Right renal pelvis (tissue), 4 donors: ENCODE data around the gene PPP1R13L. TPM values are rescaled to one million over a fixed set of nuclear protein-coding genes. Genes with fewer than 3 reads are reported as not detected.
"Not testable (repeated sequence)": the region's sequence is repeated elsewhere in the genome, so short reads cannot be mapped to it uniquely, and the experiment has no call there.

ENCODE experiments used
- DNase-seq, 4 donors: peaks; one replicate each; pipeline ENCODE4 v3.0.0-alpha.2; 2013; ENCODE audit warnings: low read depth in 4 of 4, low spot score in 3 of 4, missing footprints in 1 of 4
- polyA plus RNA-seq, 4 donors: library from polyadenylated mRNA; unstranded; fragments of 120-200 nt; gene quantifications; one replicate each; pipeline ENCODE4 v1.2.1, GENCODE V29; 2013; ENCODE audit not compliant: insufficient read length in 4 of 4

Gene PPP1R13L
- polyA plus RNA-seq, 4 donors = 7.3 to 12.0 (median 9.1) TPM

DNA sequence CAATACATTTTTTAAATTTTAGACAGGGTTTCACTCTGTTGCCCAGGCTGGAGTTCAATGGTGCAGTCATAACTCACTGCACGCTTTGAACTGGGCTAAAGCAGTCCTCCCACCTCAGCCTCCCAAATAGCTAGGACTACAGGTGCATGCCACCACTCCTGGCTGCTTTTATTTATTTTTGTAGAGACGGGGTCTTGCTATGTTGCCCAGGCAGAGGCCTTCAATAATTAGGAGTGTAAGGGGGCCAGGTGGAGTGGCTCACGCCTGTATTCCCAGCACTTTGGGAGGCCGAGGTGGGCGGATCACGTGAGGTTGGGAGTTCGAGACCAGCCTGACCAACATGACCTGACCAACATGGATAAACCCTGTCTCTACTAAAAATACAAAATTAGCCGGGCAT, 27.7 kb upstream of the PPP1R13L start:
- DNase-seq = not testable (repeated sequence)

DNA sequence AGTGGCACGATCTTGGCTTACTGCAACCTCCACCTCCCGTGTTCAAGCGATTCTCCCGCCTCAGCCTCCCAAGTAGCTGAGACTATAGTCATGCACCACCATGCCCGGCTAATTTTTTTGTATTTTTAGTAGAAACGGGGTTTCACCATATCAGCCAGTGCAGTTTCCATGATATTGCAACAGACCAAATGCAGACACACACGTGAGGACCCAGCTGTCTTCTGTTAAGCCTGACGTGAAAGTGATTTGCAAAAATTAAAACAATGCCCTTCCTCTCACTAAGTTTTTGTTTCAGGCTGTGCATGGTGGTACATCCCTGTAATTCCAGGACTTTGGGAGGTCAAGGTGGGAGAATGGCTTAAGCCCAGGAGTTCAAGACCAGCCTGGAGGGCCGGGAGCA, 26.1 kb upstream of the PPP1R13L start:
- DNase-seq = not testable (repeated sequence)

DNA sequence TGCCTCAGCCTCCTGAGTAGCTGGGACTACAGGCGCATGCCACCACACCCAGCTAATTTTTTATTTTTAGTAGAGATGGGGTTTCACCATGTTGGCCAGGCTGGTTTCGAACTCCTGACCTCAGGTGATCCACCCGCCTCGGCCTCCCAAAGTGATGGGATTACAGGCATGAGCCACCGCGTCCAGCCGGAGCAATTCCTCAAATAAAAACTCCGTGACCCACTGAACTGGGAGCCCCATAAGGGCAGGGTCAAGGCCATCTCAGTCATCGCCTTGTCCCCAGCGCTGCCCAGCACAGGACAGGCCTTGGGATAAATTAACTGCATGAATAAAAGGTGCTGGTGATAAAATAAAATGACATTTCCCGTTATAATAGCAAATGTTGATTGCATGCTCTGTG, 25.0 kb upstream of the PPP1R13L start:
- DNase-seq = not testable (repeated sequence)

DNA sequence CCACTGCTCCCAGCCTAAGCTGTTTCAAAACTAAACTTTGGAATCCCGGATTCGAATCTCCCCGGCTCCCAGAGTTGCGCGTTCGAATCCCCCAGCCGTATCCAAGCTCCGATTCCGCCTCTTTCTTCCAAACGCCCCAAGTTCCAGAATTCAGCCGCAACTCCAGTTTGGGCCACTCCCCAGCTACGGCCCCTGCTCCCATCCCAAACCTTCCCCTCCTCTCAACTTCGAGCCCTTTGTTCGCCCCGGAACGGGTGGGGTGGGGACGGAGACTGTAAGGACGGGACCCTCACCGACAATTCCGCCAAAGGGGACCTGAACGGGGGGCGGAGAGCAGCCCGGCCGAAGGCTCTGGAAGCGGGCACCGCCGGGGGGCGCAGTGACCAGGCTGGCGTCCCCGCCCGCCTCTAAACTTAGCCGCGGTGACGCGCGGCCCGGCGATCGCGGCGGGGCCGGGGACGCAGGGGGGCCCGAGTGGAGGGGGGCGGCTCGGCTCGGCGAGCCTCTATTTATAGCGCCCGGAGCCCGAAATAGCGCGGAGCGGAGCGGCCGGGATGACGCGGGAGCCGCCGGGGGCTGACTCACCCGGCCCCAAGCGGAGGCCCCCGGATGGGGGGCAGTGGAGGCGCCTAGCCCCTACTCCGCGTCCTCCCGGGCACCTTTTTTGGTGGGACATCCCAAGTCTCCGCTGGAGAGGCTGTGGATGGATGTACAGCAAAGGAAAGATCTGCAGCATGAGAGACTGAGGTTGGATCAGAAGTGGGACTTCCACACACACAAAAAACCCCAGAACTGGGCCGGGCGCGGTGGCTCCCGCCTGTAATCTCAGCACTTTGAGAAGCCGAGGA, 23.7 kb upstream of the PPP1R13L start:
- DNase-seq = no peak

DNA sequence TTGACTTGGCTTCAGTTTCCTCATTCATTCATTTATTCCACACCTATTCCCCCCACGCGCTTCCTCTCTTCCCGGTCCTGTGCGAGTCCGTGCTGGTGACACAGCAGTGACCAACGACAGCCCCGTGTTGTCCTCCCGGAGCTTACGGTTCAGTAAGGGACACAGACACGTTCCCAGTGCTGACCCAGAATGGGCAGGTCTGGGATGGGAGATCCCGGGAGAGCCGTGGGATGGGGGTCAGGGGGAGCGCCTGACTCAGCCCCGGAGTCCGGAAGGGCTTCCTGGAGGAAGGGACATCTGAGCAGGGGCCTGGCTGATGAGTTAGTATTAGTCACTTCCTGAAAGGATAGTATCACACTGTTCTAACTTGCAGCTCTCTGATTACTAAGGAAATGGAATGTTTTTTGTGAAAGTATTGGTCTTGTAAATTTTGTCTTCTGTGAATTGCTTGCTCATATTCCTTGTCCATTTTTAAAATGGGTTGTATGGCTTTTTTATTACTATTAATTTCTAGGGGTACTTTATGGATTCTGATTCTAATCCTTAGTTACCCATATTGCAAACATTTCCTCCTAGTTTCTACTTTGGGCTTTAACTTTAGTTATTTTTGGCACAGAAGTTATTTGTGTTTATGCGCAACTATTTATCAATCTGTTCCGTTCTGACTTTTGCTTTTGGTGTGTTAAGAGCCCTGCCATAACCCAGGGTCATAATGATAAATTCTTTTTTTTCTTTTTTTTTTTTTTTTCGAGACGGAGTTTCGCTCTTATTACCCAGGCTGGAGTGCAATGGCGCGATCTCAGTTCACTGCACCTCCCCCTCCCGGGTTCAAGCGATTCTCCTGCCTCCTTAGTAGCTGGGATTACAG, 19.6 kb upstream of the PPP1R13L start:
- DNase-seq = no peak

DNA sequence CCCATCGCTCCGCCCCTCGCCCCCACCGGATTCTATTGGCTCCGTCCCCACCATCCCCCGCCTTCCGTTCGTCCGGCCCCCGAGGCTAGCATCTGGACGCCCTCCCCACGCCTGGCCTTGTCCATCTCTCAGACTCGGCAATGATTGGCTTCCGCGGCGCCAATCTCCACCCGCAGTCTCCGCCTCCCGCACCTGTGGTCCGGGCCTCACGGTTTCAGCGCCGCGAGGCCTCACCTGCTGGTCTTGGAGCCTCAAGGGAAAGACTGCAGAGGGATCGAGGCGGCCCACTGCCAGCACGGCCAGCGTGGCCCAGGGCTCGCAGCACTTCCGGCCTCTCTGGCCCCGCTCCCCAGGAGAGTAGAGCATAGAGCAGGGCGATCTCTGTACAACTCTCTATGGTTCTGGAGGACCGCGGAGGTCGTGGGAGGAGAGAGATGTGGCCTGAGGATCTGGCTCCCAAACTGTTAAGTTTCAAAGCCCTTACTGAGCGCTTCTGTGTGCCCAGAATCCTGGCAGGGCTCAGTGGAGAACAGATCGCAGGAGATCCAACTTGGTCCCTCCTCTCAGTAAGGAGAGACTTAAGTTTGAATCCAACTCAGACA, 18.8 kb upstream of the PPP1R13L start, which contains the start of gene ERCC1:
TSS of gene ERCC1 (minus strand) at position 329 of the 602 bp plus-strand sequence. CDS start 543 bp downstream, outside the sequence.
- DNase-seq = peak; percentile 83 to 92 (median 90)

DNA sequence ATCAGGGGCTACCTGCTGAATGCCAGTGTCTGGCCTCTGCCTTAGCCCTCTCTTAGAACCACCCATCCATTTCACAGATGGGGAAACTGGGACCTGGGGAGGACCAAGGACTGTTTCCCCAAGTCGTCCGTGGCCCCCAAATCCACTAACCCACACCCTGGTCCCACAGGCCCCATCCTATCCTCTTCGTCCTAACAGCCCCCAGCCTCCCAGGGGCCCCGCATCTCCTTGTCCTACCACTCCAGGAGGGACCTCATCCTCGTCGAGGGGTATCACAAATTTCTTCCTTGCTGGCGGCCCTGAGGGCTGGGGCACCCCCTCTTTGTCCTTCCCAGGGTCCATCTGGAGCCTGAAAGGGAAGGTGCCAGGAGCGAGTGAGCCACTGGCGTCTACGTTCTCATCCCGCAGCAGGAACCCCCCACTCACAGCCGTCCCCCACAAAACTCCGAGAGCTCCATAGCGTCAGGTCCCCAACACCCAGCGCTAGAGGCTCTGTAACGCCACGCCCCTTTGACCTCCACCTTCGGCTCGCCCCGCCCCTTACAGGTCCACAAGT, 18.2 kb upstream of the PPP1R13L start:
- no peak for DNase-seq

DNA sequence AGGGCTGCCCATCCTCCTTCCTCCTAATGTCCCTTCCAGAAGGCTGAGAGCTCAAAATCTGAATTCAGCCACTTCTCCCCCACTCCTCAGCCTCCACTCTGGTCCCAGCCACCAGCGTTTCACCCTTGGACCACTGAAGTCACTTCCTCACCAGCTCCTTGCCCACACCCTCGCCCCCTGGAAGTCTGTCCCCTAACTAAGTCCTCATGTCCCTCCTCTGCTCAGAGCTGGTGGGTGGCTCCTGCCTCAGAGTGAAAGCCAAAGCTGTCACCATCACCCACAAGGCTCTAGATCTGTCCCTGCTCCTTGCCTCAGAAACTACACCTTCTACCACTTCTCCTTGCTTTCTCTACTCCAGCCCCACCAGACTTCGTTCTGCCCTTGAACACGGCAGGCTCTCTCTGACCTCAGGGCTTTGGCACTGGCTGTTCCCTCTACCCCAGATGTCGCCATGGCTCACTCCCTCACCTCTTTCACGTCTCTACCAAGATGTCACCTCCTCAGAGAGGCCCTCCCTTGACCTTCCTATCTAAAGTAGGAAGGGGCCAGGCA, 17.2 kb upstream of the PPP1R13L start:
- DNase-seq = no peak

DNA sequence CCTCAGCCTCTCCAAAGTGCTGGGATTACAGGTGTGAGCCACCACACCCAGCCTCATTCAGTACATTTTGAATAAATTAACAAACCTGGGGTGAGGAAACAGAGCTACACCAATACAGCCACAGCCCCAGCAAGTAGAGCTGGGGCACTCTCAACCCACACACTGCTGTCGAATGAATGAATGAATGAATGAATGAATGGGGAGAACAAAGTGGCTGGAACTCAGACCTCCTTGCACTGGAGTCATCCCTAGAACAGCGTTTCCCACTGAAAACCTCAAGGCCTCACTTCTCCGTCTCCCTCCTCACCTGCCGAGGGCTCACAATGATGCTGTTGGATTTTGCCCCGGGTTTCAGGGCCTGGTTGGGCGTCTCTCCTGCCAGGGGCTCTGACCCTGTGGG, 16.0 kb upstream of the PPP1R13L start:
- DNase-seq = no peak

DNA sequence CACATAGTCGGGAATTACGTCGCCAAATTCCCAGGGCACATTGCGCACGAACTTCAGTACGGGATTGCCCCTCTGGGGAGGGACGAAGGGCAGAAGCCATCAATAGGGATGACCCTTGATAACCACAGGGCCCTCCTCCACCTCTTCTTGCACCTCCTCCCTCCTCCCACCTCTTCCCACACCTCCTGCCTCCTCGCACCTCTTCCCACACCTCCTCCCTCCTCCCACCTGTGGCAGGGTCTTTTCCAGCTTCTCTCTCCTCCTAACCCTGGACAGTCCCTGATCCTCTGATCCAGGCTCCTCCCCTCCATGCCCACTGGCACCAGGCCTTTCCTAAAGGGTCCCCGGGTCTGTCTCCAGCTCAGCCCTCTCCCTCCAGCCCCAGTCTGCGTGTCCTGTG, 15.5 kb upstream of the PPP1R13L start:
- no peak for DNase-seq

DNA sequence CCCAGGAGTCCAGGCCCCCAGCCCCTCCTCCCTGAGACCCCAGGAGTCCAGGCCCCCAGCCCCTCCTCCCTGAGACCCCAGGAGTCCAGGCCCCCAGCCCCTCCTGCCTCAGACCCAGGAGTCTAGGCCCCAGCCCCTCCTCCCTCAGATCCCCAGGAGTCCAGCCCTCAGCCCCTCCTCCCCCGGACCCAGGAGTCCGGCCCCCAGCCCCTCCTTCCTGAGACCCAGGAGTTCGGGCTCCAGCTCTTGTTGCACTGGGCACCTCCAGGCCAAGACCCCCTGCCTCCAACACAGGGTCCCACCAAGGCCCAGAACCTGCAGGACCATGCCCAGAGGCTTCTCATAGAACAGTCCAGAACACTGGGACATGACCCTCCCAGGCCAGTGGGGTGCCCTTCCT, 15.0 kb upstream of the PPP1R13L start:
- no peak for DNase-seq

DNA sequence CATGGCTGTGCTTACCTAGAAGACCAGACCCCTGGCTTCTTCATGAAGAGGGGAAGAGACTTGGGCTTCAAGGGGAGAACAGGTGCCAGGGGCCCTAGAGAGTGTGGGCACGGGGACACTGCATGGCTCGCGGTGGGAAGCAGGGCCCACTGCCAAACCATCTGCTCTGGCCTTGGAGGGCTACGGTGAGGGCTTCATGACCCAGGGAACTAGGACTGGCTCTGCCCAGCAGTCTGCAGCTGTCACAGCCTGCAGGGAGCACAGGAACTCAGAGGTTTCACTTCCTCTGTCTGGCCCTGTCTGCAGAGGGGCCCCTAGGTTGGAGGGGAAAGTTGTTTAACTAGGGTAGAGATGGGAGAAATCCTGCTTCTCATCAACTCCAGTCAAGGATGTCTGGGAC, 14.5 kb upstream of the PPP1R13L start:
- no peak for DNase-seq

DNA sequence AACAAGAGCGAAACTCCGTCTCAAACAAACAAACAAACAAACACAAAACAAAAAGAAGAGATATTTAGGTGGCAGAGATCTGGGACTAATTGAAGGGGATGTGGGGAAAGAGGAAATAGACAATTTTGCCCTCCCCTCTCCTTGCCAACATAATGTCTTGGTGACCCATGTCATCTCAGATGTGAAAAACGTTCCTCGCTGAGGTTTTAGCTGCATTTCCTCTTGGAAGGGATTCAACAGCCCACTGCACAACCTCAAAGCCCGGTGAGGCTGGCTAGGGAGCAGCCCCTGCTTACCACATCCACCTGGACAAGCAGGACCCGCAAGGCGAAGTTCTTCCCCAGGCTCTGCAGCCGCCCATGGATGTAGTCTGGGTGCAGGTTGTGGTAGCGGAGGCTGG, 13.9 kb upstream of the PPP1R13L start:
- DNase-seq = no peak

DNA sequence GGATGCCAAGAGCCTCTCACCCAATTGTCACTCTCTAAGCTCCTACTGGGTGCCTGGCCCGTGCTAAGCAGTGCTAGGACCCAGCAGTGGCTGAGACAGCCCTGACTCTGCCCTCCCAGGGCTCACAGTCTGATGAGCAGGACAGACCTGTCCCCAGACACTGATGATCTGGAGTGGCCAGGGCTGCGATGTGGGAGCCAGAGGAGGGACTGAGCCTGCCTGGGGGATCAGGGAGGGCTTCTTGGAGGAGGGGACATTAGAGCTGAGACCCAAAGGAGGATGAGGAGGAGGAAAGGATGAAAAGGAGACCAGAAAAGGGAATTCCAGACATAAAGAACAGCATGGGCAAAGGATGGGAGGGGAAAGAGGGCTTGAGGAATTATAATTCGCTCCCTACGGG, 12.3 kb upstream of the PPP1R13L start:
- DNase-seq = no peak

DNA sequence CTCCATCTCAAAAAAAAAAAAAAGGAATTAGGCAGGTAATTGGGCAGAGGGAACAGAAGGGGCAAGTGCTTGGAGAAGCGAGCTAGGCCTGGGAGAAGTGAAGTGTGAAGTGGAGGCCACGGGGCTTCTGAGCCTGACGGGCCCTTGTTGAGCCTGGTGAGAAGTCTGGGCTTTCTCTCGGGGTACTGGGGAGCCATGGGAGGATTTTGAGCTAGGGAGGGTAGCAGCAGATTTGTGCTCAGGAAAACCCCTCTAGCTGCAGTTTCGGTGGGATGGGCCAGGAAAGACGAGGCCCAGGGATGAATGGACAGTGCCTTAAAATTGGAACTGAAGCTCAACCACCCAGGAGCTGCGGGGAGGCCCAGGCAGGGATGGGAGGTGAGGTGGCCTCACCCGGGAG, 9.6 kb upstream of the PPP1R13L start:
- no peak for DNase-seq

DNA sequence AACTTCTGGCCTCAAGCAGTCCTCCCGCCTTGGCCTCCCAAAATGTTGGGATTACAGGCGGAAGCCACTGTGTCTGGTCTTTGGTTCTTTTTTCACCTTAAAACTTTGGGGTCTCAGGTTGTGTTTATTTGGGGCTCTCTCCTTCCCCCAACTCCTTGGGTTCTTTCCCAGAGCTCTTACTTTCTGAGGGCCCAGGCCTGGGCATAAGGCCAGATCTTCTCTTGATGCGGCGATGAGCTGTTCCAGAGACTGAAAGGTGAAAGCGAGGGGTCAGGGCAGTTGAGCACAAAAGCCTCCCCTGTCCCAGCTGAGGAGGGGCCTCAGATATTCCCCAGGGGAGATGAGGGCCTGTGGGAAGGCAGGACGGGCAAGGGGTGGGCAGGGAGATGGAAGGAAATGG, 8.6 kb upstream of the PPP1R13L start:
- no peak for DNase-seq

DNA sequence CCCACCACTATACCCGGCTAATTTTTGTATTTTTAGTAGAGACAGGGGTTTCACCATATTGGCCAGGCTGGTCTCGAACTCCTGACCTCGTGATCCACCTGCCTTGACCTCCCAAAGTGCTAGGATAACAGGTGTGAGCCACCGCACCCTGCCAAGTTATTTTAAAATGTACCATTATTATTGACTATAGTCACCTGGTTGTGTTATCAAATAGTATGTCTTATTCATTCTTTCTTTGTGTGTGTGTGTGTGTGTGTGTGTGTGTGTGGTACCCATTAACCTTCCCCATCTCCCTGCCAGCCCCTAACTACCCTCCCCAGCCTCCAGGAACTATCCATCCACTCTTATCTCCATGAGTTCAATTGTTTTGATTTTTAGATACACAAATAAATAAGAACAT, 5.5 kb upstream of the PPP1R13L start:
- DNase-seq = not testable (repeated sequence)

DNA sequence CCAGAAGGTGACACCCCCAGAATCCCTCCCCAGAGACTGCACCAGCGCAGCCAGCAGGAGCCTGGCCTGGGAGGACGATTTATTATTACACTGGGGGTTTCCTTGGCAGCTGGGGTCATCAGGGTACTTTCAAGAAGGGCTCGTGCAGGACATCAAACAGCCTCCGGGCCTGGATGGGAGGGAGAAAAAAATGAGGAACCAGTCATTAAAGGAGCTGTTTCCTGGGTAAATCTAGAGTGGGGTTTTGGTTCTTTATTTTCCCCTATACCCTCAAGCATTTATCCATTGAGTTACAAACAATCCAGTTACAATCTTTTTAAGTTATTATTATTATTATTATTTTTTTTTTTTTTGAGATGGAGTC, 4.7 kb upstream of the PPP1R13L start:
- DNase-seq = no peak

DNA sequence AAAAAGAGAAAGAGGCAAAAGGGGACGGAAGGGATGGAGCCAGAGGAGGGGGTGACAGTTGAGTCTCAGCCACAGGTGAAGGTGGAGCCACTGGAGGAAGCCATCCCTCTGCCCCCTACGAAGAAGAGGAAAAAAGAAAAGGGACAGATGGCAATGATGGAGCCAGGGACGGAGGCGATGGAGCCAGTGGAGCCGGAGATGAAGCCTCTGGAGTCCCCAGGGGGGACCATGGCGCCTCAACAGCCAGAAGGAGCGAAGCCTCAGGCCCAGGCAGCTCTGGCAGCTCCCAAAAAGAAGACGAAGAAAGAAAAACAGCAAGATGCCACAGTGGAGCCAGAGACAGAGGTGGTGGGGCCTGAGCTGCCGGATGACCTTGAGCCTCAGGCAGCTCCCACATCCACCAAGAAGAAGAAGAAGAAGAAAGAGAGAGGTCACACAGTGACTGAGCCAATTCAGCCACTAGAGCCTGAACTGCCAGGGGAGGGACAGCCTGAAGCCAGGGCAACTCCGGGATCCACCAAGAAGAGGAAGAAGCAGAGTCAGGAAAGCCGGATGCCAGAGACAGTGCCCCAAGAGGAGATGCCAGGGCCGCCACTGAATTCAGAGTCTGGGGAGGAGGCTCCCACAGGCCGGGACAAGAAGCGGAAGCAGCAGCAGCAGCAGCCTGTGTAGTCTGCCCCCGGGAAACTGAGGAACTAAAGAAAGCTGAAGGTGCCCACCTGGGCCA, 4.1 kb upstream of the PPP1R13L start:
- no peak for DNase-seq

DNA sequence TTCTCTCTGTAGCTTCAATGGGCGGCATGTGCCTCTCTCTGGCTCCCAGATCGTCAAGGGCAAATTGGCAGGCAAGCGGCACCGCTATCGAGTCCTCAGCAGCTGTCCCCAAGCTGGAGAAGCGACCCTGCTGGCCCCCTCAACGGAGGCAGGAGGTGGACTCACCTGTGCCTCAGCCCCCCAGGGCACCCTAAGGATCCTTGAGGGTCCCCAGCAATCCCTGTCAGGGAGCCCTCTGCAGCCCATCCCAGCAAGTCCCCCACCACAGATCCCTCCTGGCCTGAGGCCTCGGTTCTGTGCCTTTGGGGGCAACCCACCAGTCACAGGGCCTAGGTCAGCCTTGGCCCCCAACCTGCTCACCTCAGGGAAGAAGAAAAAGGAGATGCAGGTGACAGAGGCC, 3.3 kb upstream of the PPP1R13L start:
- no peak for DNase-seq
